Islet of Langerhans (tissue), 1 donor: ENCODE data around the gene FRRS1L.

Experiments
- FAIRE-seq: peaks from one replicate; lab custom pipeline; 2011; peaks lifted over from hg19 to GRCh38; lab: Jason Lieb, UNC

Gene FRRS1L

GRCh38 chr9:109176386-109176785 lies 9.3 kb upstream of the FRRS1L start:
- FAIRE-seq = no peak

- peak; percentile 78 for FAIRE-seq
Observed at GRCh38 chr9:109172935-109173334, 5.9 kb upstream of the FRRS1L start.

GRCh38 chr9:109171926-109172325 lies 4.9 kb upstream of the FRRS1L start:
- no peak for FAIRE-seq

GRCh38 chr9:109168170-109168569 lies 1.1 kb upstream of the FRRS1L start:
- no peak for FAIRE-seq

- FAIRE-seq = no peak
Observed at GRCh38 chr9:109167716-109168115, 667 bp upstream of the FRRS1L start.

DNA sequence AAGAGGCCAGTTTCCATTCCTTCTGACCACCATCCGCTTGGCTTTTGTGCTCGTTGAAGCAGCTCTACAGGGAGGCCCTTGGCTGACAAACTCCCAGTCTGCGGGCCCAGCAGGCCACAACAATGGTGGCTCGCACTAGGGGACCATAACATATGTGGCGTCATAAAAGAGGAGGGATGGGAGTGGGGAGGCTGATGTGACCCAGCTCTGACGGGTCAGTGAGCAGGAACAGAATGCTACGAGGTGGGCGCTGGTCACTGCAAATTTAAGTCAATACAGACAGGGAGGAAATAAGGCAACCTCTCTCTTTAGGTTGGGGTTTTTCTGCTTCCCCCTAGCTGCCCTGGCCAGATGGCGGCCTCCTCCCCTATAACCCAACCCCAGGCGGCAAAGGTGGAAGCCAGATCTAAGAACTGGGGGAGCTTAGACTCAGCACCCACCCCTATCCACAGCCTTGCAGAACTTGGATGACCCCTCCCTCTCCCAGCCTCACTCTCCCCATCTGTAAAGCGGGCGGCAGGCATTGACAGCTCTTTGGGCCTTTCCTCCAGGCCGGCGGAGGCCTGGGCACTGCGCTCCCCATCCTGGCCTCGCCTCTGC lies 778 bp downstream of the FRRS1L start:
- no peak for FAIRE-seq

GRCh38 chr9:109164042-109164441 lies 3.0 kb downstream of the FRRS1L start:
- no peak for FAIRE-seq

- FAIRE-seq = no peak
Observed at GRCh38 chr9:109163194-109163593, 3.9 kb downstream of the FRRS1L start.

GRCh38 chr9:109162677-109163076 lies 4.4 kb downstream of the FRRS1L start:
- FAIRE-seq = no peak

- no peak for FAIRE-seq
Observed at GRCh38 chr9:109161471-109161870, 5.6 kb downstream of the FRRS1L start.

GRCh38 chr9:109159583-109159982 lies 7.5 kb downstream of the FRRS1L start:
- FAIRE-seq = no peak

GRCh38 chr9:109158651-109159050 lies 8.4 kb downstream of the FRRS1L start:
- FAIRE-seq = no peak

GRCh38 chr9:109156708-109157107 lies 10.3 kb downstream of the FRRS1L start:
- FAIRE-seq = no peak

DNA sequence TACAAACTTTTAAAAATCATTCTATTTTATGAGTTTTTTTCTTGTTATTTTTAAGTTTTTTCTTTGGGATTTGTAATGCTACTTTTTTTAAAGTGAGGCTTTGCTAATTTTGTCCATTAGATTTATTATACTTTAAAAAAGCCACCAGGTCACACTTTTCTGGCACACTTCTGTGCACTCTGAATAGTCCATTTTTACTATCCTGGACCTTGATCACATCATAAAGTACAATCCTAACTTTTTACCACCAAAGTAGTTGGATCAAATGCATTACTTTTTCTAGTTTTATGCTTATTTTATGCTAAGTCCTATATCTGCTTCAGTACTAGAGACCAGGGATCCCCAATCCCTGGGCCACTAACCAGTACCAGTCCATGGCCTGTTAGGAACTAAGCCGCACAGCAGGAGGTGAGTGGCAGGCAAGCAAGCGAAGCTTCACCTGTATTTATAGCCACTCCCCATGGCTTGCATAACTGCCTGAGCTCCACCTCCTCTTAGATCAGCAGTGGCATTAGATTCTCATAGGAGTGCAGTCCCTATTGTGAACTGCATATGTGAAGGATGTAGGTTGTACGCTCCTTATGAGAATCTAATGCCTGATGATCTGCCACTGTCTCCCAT lies 16.0 kb downstream of the FRRS1L start:
- FAIRE-seq = no peak

DNA sequence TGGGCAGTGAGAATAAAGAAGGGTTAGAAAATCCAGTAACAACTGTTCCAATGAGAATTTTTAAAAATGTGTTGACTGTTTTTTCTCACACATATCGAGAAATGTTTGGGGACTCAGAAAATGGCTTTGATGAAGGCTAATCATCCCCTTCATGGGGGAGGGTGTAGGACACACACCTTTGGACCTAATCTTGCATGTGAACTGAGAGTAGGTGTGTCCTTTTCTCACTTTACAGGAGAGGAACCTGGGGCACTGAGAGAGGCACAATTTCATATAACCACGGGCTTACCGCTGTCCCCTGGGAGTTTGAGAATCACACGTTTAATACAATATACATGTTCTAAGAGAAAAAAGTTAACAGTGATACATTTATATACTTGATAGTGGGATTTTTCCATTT lies 17.3 kb downstream of the FRRS1L start:
- FAIRE-seq = no peak

- no peak for FAIRE-seq
Observed at GRCh38 chr9:109149089-109149488, 18.0 kb downstream of the FRRS1L start.

GRCh38 chr9:109145051-109145450 lies 22.0 kb downstream of the FRRS1L start:
- FAIRE-seq = no peak

- no peak for FAIRE-seq
Observed at GRCh38 chr9:109143881-109144562, 23.0 kb downstream of the FRRS1L start.

DNA sequence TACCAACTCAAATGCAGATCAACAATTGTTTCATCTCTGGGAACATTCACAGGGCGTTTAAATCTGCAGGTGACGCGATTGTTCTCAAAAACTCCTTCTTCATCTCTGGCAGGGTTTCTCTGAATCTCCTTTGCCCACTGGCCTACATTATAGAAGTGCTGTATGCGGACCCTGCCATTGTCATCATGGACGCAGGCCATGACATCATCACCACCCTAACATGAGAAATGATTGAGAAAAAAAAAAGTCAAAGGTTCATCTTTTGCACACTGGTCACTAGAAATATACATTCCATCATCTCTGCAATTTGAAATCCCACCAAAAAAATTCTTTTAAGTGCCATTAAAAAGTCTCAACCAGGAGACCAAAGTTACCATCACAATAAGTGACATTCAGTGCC lies 25.7 kb downstream of the FRRS1L start:
- FAIRE-seq = no peak

- FAIRE-seq = no peak
Observed at GRCh38 chr9:109139851-109140250, 27.2 kb downstream of the FRRS1L start.

- no peak for FAIRE-seq
Observed at GRCh38 chr9:109138421-109138820, 28.6 kb downstream of the FRRS1L start.

- no peak for FAIRE-seq
Observed at GRCh38 chr9:109134167-109134578, 32.9 kb downstream of the FRRS1L start.

- no peak for FAIRE-seq
Observed at GRCh38 chr9:109133533-109133932, 33.5 kb downstream of the FRRS1L start.

- FAIRE-seq = no peak
Observed at GRCh38 chr9:109132567-109133021, 34.5 kb downstream of the FRRS1L start.
